ENCODE data around the gene SBF2. TPM values are rescaled to one million over a fixed set of nuclear protein-coding genes. Genes with fewer than 3 reads are reported as not detected.

SBF2 gene
- total and polyA plus RNA-seq, 4 donors = 50.3 to 74.2 (median 61.3) TPM

DNA sequence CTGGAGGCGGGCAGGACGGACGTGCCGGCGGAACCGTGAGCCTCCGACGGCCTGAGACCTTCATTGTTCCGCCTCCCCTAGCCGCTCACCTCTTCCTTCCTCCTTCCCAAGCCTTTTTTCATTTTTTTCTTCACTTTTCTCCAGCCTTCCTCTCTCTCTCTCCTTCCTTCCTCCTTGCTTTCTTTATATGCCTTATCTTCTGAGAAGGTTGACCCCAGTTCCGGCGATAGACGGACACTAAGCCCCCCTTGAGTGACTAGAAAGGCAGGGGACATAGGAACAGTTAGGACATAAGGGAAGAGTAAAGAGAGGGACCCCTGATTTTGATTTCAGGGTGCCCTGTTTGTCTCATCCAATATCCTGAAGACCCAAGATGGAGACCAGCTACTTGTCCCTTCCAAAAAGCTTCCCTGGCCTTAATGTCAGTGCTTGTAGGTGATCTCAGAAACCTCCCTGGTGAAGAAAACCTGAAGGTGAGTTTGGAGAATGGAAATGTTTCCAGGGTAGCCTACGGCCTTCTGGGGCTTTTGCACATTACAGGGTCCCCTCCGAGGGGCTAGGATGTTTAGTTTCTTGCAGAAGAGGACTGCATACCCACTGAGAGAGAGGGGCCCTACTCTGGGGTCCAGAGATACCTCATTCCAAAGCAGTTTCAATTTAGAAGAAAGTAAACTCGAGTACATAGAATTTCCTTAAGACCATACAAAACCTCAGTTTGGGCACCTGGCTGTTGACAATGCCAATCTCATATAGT lies 14.4 kb upstream of the SBF2 start:
- Histone ChIP-seq H3K4me3 (ENCODE audit: low read depth, low read length) (peak overlapping the region; percentile 75), H3K36me3 (ENCODE audit: control insufficient read depth, insufficient read depth, low read length) (no peaks in the 10 kb centered on the region), H3K4me1 (ENCODE audit: control insufficient read depth, insufficient read depth, low read length) (peaks cover 53% of the 10 kb centered on the region), H3K9me3 (ENCODE audit: control insufficient read depth, insufficient read depth, low read length) (no peaks in the 10 kb centered on the region), H3K27me3 (ENCODE audit: control insufficient read depth, insufficient read depth, low read length) (peaks cover 62% of the 10 kb centered on the region), H3K27ac (ENCODE audit: low read depth, low read length) (peak overlapping the region; percentile 47)
- no peak for DNase-seq (ENCODE audit: low read depth in 4 of 6, low spot score in 6 of 6)
- WGBS (ENCODE audit: insufficient coverage) = 7% methylated on average over 11 of the region's 16 CpGs

DNA sequence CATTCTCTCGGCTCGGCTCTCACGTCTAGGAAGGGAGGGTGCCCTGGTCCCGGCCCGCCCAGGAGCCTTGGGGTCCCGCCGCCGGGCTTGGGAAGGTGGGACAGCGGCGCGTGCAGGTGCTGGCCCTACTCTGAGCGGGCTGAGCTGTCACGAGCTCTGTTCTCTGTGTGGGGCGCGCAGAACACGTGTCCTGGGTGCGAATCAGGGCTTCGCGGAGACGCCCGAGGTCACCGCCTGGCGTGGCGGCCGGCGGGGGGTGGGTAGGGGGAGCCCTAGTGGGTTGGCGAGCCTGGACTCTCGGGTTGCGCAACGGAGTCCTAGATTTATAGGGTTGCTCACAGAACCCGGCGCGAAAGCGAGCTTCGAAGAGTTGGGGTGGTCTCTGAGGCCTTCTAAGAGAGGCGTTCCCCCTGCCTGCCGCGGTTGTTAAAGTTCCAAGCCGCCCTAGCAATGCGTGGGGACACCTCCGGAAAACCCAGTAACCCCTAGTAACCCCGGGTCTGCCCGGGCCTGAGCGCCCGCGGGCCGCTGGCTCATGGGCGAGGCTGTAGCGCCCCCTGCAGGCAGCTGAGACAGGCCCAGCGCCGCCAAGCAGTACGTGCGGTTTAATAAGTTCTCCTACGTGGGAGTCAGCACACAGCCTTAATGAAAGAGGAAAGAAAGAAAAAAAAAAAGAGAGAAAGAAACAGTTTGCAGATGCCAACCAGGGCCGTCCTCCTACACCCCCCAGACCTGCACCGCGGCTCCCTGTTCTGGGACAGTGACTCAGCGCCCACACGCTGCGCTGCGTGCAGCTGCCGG lies 13.6 kb upstream of the SBF2 start:
- H3K4me3 ChIP-seq (ENCODE audit: low read depth, low read length) = peak overlapping the region; percentile 75
- H3K9me3 ChIP-seq (ENCODE audit: control insufficient read depth, insufficient read depth, low read length) = no peaks in the 10 kb centered on the region
- DNase-seq (ENCODE audit: low read depth in 4 of 6, low spot score in 6 of 6) = peak in 3 of 6 donors; percentile 69 to 90 (median 83)
- peaks cover 61% of the 10 kb centered on the region for H3K4me1 ChIP-seq (ENCODE audit: control insufficient read depth, insufficient read depth, low read length)
- under 1% methylated on average over 62 of the region's 62 CpGs for WGBS (ENCODE audit: insufficient coverage)
- H3K36me3 ChIP-seq (ENCODE audit: control insufficient read depth, insufficient read depth, low read length) = no peaks in the 10 kb centered on the region
- H3K27me3 ChIP-seq (ENCODE audit: control insufficient read depth, insufficient read depth, low read length) = peaks cover 70% of the 10 kb centered on the region
- H3K27ac ChIP-seq (ENCODE audit: low read depth, low read length) = peak overlapping the region; percentile 47

DNA sequence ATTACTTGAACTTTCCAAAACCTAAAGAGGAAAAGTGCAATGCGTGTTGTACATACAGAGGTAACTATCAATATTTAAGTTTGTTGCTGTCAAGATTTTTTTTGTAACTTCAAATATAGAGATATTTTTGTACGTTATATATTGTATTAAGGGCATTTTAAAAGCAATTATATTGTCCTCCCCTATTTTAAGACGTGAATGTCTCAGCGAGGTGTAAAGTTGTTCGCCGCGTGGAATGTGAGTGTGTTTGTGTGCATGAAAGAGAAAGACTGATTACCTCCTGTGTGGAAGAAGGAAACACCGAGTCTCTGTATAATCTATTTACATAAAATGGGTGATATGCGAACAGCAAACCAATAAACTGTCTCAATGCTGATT lies 13.0 kb upstream of the SBF2 start:
- no peaks in the 10 kb centered on the region for H3K9me3 ChIP-seq (ENCODE audit: control insufficient read depth, insufficient read depth, low read length)
- H3K4me3 ChIP-seq (ENCODE audit: low read depth, low read length) = peak overlapping the region; percentile 75
- H3K36me3 ChIP-seq (ENCODE audit: control insufficient read depth, insufficient read depth, low read length) = no peaks in the 10 kb centered on the region
- peaks cover 67% of the 10 kb centered on the region for H3K4me1 ChIP-seq (ENCODE audit: control insufficient read depth, insufficient read depth, low read length)
- peak in 1 of 6 donors; percentile 18 for DNase-seq (ENCODE audit: low read depth in 4 of 6, low spot score in 6 of 6)
- peak overlapping the region; percentile 29 for H3K27ac ChIP-seq (ENCODE audit: low read depth, low read length)
- peaks cover 76% of the 10 kb centered on the region for H3K27me3 ChIP-seq (ENCODE audit: control insufficient read depth, insufficient read depth, low read length)
- 0% methylated on average over 1 of the region's 9 CpGs for WGBS (ENCODE audit: insufficient coverage)

DNA sequence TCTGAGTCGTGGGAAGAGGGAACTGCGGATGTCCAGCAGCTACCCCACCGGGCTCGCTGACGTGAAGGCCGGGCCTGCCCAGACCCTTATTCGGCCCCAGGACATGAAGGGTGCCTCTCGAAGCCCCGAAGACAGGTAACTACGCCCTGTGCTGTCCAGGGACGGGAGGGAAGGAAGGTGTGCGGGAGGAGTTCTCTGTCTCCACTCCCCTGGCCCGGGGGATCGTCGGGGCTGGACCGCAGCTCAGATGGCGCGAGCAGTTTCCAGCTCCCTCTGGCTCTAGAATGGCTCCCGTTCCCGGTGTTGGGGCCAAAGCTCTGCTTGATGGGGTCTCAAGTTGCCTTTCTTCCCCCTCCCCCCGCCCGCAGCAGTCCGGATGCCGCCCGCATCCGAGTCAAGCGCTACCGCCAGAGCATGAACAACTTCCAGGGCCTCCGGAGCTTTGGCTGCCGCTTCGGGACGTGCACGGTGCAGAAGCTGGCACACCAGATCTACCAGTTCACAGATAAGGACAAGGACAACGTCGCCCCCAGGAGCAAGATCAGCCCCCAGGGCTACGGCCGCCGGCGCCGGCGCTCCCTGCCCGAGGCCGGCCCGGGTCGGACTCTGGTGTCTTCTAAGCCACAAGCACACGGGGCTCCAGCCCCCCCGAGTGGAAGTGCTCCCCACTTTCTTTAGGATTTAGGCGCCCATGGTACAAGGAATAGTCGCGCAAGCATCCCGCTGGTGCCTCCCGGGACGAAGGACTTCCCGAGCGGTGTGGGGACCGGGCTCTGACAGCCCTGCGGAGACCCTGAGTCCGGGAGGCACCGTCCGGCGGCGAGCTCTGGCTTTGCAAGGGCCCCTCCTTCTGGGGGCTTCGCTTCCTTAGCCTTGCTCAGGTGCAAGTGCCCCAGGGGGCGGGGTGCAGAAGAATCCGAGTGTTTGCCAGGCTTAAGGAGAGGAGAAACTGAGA lies 12.2 kb upstream of the SBF2 start:
- peaks cover 67% of the 10 kb centered on the region for H3K4me1 ChIP-seq (ENCODE audit: control insufficient read depth, insufficient read depth, low read length)
- 1% methylated on average over 63 of the region's 65 CpGs for WGBS (ENCODE audit: insufficient coverage)
- DNase-seq (ENCODE audit: low read depth in 4 of 6, low spot score in 6 of 6) = peak in 2 of 6 donors; percentile 24 to 53
- H3K36me3 ChIP-seq (ENCODE audit: control insufficient read depth, insufficient read depth, low read length) = no peaks in the 10 kb centered on the region
- H3K27me3 ChIP-seq (ENCODE audit: control insufficient read depth, insufficient read depth, low read length) = peaks cover 83% of the 10 kb centered on the region
- H3K9me3 ChIP-seq (ENCODE audit: control insufficient read depth, insufficient read depth, low read length) = no peaks in the 10 kb centered on the region
- peak overlapping the region; percentile 25 for H3K27ac ChIP-seq (ENCODE audit: low read depth, low read length)
- peak overlapping the region; percentile 75 for H3K4me3 ChIP-seq (ENCODE audit: low read depth, low read length)

DNA sequence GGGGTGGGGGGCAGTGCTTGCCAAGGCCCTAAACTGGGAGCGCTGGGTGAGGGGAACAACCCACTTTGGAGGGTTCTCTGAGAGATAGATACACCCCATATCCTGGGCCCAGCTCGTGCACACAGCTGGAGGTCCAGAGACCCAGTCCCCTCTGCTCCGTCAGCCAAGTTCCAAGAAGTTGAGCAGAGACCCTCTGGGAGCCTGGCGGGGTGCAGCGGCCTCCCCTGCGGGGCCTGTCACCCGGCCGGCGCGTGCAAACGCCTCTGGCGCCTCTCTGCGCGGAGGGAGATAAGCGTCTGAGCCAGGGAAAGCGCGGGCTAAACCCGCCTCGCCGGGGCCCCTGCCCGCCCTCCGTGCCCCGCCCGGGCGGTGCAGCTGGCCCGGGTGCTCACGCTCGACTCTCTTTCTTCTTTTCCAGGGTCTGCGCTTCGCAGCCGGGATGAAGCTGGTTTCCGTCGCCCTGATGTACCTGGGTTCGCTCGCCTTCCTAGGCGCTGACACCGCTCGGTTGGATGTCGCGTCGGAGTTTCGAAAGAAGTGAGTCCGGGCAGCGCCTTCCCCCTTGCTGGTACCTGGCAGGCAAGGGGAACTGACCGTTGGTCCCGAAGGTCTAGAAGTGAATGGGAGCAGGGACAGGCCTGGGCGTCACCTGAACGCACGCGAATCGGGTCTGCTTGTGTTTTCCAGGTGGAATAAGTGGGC lies 11.4 kb upstream of the SBF2 start:
- Histone ChIP-seq H3K27ac (ENCODE audit: low read depth, low read length) (peak overlapping the region; percentile 40), H3K4me1 (ENCODE audit: control insufficient read depth, insufficient read depth, low read length) (peaks cover 67% of the 10 kb centered on the region), H3K36me3 (ENCODE audit: control insufficient read depth, insufficient read depth, low read length) (no peaks in the 10 kb centered on the region), H3K9me3 (ENCODE audit: control insufficient read depth, insufficient read depth, low read length) (no peaks in the 10 kb centered on the region), H3K4me3 (ENCODE audit: low read depth, low read length) (peak overlapping the region; percentile 75), H3K27me3 (ENCODE audit: control insufficient read depth, insufficient read depth, low read length) (peaks cover 89% of the 10 kb centered on the region)
- peak in 2 of 6 donors; percentile 11 to 48 for DNase-seq (ENCODE audit: low read depth in 4 of 6, low spot score in 6 of 6)
- WGBS (ENCODE audit: insufficient coverage) = under 1% methylated on average over 51 of the region's 51 CpGs

DNA sequence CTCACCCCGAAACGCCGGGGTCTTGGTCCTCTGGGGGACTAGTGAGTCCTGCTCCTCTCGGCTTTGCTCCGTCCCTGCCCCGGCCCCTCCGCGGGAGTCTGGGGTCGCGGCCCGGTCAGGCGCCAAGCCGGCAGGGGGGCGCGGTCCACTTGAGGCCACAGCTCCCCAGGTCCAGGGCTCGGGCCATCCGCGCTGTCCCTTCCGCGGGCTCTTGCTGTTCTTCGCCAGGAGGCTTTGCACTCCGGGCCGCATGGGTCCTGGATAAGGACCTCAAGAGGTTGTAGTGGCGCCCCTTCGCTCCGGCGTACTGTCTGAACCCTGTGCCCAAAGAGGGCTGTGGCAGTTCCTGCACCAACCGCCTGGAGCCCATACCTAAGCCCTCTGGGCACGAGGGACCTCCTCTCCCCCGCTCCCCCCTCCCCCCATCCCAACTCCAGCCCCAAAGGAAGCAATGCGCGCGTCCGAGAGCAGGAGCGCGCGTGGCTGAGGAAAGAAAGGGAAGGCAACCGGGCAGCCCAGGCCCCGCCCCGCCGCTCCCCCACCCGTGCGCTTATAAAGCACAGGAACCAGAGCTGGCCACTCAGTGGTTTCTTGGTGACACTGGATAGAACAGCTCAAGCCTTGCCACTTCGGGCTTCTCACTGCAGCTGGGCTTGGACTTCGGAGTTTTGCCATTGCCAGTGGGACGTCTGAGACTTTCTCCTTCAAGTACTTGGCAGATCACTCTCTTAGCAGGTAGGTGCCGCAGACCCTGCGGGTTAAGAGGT lies 10.7 kb upstream of the SBF2 start, which contains the start of gene ADM:
Gene ADM (plus strand): TSS at position 579 of the 767 bp plus-strand sequence. CDS start 628 bp downstream, outside the sequence.
- Histone ChIP-seq H3K27ac (ENCODE audit: low read depth, low read length) (peak within 1 kb of the TSS; percentile 57), H3K27me3 (ENCODE audit: control insufficient read depth, insufficient read depth, low read length) (peaks cover 91% of the 10 kb centered on the region), H3K4me3 (ENCODE audit: low read depth, low read length) (peak within 1 kb of the TSS; percentile 75), H3K9me3 (ENCODE audit: control insufficient read depth, insufficient read depth, low read length) (no peaks in the 10 kb centered on the region), H3K4me1 (ENCODE audit: control insufficient read depth, insufficient read depth, low read length) (peaks cover 67% of the 10 kb centered on the region), H3K36me3 (ENCODE audit: control insufficient read depth, insufficient read depth, low read length) (no peaks in the 10 kb centered on the region)
- WGBS (ENCODE audit: insufficient coverage) = under 1% methylated on average over 43 of the region's 48 CpGs
- DNase-seq (ENCODE audit: low read depth in 4 of 6, low spot score in 6 of 6) = peak in 2 of 6 donors; percentile 46 to 85

DNA sequence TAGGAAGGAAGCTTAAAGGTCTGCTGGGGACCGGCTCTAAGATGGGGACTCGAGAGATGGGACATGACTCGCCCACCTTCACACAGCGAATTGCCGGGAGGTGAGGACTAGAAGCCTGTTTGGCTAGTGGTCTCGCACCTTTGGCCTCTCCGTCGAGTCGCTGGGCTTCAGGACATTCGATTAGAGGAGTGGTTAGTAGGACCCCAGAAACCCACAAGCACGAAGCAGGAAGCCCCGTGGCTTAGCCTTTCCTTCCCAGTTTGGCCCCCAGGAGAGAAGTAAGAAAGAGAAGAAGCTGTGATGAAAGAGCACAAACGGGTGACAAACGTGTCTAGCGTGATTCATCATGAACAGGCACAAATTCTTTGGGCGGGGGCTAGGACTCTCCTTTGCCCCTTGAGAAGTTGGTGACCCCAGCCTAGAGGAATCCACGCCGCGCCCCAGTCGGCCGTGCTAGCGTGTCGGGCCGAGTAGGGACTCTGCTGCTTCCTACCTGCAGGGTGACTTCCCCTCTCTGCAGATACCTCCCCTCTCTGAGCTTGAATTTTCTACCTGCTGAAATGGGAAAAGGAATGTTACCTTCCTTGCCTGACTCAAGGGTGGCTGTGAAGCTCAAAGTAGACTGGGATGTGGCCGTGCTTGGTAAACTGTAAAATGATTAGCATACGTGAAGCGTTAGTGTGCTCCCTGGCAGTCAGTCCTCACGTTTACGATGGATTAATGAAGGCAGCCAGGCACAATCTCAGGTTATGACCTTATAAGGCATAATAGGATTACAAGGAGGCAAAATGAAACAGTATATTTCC lies 9.7 kb upstream of the SBF2 start:
- H3K4me3 ChIP-seq (ENCODE audit: low read depth, low read length) = peak overlapping the region; percentile 75
- H3K27ac ChIP-seq (ENCODE audit: low read depth, low read length) = peak overlapping the region; percentile 75
- H3K27me3 ChIP-seq (ENCODE audit: control insufficient read depth, insufficient read depth, low read length) = peaks cover 85% of the 10 kb centered on the region
- DNase-seq (ENCODE audit: low read depth in 4 of 6, low spot score in 6 of 6) = peak in 2 of 6 donors; percentile 15 to 36
- H3K4me1 ChIP-seq (ENCODE audit: control insufficient read depth, insufficient read depth, low read length) = peaks cover 63% of the 10 kb centered on the region
- no peaks in the 10 kb centered on the region for H3K9me3 ChIP-seq (ENCODE audit: control insufficient read depth, insufficient read depth, low read length)
- no peaks in the 10 kb centered on the region for H3K36me3 ChIP-seq (ENCODE audit: control insufficient read depth, insufficient read depth, low read length)
- 13% methylated on average over 21 of the region's 29 CpGs for WGBS (ENCODE audit: insufficient coverage)

All from spinal cord (tissue), 10 donors.